ENCODE data around the gene FYN.

The FYN gene

GRCh38 chr6:111747829-111748228 is 125.4 kb downstream of the FYN start:
- no peak for DNase-seq (ENCODE audit: low spot score)

GRCh38 chr6:111747396-111747795 is 125.9 kb downstream of the FYN start:
- DNase-seq (ENCODE audit: low spot score), result no peak

- DNase-seq (ENCODE audit: low spot score), result no peak
Observed at GRCh38 chr6:111746983-111747382, 126.3 kb downstream of the FYN start.

GRCh38 chr6:111745636-111746035 is 127.6 kb downstream of the FYN start:
- no peak for DNase-seq (ENCODE audit: low spot score)

GRCh38 chr6:111745186-111745585 is 128.1 kb downstream of the FYN start:
- DNase-seq (ENCODE audit: low spot score), result no peak

- no peak for DNase-seq (ENCODE audit: low spot score)
Observed at GRCh38 chr6:111743862-111744692, 129.2 kb downstream of the FYN start.

GRCh38 chr6:111743360-111743759 is 129.9 kb downstream of the FYN start:
- no peak for DNase-seq (ENCODE audit: low spot score)

GRCh38 chr6:111741177-111741952 is 131.9 kb downstream of the FYN start:
- no peak for DNase-seq (ENCODE audit: low spot score)

GRCh38 chr6:111740506-111740905 is 132.7 kb downstream of the FYN start:
- no peak for DNase-seq (ENCODE audit: low spot score)

- no peak for DNase-seq (ENCODE audit: low spot score)
Observed at GRCh38 chr6:111739257-111739696, 134.0 kb downstream of the FYN start.

GRCh38 chr6:111738631-111739030 is 134.6 kb downstream of the FYN start:
- DNase-seq (ENCODE audit: low spot score), result no peak

- DNase-seq (ENCODE audit: low spot score), result no peak
Observed at GRCh38 chr6:111738156-111738555, 135.1 kb downstream of the FYN start.

GRCh38 chr6:111737065-111737521 is 136.2 kb downstream of the FYN start:
- DNase-seq (ENCODE audit: low spot score), result no peak

GRCh38 chr6:111736005-111736608 is 137.1 kb downstream of the FYN start:
- DNase-seq (ENCODE audit: low spot score), result no peak

- DNase-seq (ENCODE audit: low spot score), result no peak
Observed at GRCh38 chr6:111734068-111735061, 138.9 kb downstream of the FYN start.

- no peak for DNase-seq (ENCODE audit: low spot score)
Observed at GRCh38 chr6:111732390-111732789, 140.9 kb downstream of the FYN start.

- DNase-seq (ENCODE audit: low spot score), result no peak
Observed at GRCh38 chr6:111731456-111732195, 141.6 kb downstream of the FYN start.

GRCh38 chr6:111730864-111731263 is 142.4 kb downstream of the FYN start:
- DNase-seq (ENCODE audit: low spot score), result no peak

- DNase-seq (ENCODE audit: low spot score), result no peak
Observed at GRCh38 chr6:111727802-111728201, 145.4 kb downstream of the FYN start.

- DNase-seq (ENCODE audit: low spot score), result no peak
Observed at GRCh38 chr6:111727041-111727440, 146.2 kb downstream of the FYN start.
